ENCODE measurements around the gene TRIM66. TPM values are rescaled to one million over a fixed set of nuclear protein-coding genes. Genes with fewer than 3 reads are reported as not detected.
A peak's percentile ranks its signal among the peaks of the same experiment; 100 is the strongest.

The TRIM66 gene
- total and polyA plus RNA-seq, 5 donors from 2014 or later: 0.33 to 16.0 (median 0.66) TPM

DNA sequence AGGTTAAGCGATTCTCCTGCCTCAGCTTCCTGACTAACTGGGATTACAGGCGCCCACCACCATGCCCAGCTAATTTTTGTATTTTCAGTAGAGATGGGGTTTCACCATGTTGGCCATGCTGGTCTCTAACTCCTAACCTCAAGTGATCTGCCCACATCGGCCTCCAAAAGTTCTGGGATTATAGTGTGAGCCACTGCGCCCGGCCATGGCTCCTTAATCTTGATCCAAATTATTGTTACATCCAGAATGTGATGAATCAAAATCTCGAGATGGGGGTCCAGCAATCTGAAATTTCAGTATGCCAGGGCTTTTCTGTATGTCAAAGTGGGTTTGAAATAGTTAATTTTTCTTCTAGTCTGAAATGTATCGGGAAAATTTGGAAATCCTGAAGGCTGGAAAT, 3.9 kb upstream of the TRIM66 start:
- H3K27me3 Mint-ChIP-seq: no peaks in the 10 kb centered on the region
- peak overlapping the region in 2 of 4 donors; percentile 21 to 90 for H3K4me3 Mint-ChIP-seq
- H3K9me3 Mint-ChIP-seq: no peaks in the 10 kb centered on the region
- ATAC-seq (ENCODE audit: low read depth in 2 of 2): no peak
- H3K27ac Mint-ChIP-seq: peak overlapping the region in 1 of 3 donors; percentile 23
- peaks cover 27% of the 10 kb centered on the region for H3K36me3 Mint-ChIP-seq
- Histone ChIP-seq H3K4me3 (ENCODE audit: low read depth, low read length) (no peak overlapping the region), H3K9me3 (ENCODE audit: control insufficient read depth in 2 of 2, low read length in 2 of 2) (no peaks in the 10 kb centered on the region), H3K27me3 (ENCODE audit: control insufficient read depth, insufficient read depth, low read length) (no peaks in the 10 kb centered on the region), H3K27ac (ENCODE audit: insufficient read depth, low read length, poor library complexity, severe bottlenecking) (no peak overlapping the region), H3K36me3 (ENCODE audit: control insufficient read depth, insufficient read depth, low read length) (peaks cover 27% of the 10 kb centered on the region), H3K4me1 (ENCODE audit: control insufficient read depth, insufficient read depth, low read length, poor library complexity, severe bottlenecking) (peaks cover 43% of the 10 kb centered on the region)
- peaks cover 30 to 76% (median 47%) of the 10 kb centered on the region in 4 donors for H3K4me1 Mint-ChIP-seq
- DNase-seq: no peak

DNA sequence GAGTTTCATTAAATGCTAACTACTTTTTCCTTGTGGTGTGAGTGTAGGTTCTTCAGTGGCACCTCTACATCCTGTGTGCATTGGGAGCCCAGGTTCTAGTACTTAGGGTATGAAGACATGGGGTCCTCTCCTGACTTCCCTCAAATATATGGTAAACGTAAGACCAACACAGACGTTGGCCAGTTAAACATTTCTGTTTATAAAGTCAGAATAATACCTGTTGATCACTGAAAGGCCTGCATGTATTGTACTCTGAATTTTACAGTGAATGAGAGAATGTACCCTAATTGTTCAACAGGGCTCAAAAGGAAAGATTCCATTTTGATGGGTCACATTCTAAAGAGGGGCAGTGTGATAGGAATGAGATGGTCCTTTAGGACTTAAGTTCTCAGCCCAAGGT, 3.4 kb upstream of the TRIM66 start:
- no peak overlapping the region for H3K27ac ChIP-seq (ENCODE audit: insufficient read depth, low read length, poor library complexity, severe bottlenecking)
- H3K4me3 ChIP-seq (ENCODE audit: low read depth, low read length): no peak overlapping the region
- DNase-seq: no peak
- Mint-ChIP-seq H3K27ac (no peak overlapping the region), H3K27me3 (no peaks in the 10 kb centered on the region), H3K4me1 (peaks cover 30 to 77% (median 50%) of the 10 kb centered on the region in 4 donors), H3K4me3 (peak overlapping the region; percentile 16 to 97 (median 72)), H3K36me3 (peaks cover 27% of the 10 kb centered on the region), H3K9me3 (peaks cover 0 to under 1% (median 0%) of the 10 kb centered on the region in 7 donors)
- peaks cover 44% of the 10 kb centered on the region for H3K4me1 ChIP-seq (ENCODE audit: control insufficient read depth, insufficient read depth, low read length, poor library complexity, severe bottlenecking)
- ATAC-seq (ENCODE audit: low read depth in 2 of 2): no peak
- no peaks in the 10 kb centered on the region for H3K9me3 ChIP-seq (ENCODE audit: control insufficient read depth in 2 of 2, low read length in 2 of 2)
- no peaks in the 10 kb centered on the region for H3K27me3 ChIP-seq (ENCODE audit: control insufficient read depth, insufficient read depth, low read length)
- peaks cover 27% of the 10 kb centered on the region for H3K36me3 ChIP-seq (ENCODE audit: control insufficient read depth, insufficient read depth, low read length)

DNA sequence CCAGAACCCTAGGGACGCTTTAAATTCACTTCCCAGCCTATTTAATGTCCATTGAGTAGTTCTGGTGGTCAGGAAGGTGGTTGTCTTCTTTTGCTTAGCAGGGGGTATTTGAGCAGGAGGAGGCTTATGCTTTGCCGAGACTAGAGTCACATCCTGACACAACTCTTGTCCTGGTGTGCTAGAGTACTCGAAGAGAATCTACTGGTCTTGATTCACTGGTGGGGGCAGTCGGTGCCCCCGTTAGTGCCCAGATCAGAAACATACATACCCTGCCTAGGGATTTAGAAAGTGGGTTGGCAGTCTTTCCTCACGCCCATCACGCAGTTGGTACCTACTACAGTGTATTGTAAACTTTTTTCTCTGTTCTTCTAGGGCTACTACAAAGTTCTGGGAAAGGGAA, 2.8 kb upstream of the TRIM66 start:
- Histone ChIP-seq H3K4me3 (ENCODE audit: low read depth, low read length) (no peak overlapping the region), H3K36me3 (ENCODE audit: control insufficient read depth, insufficient read depth, low read length) (peaks cover 27% of the 10 kb centered on the region), H3K4me1 (ENCODE audit: control insufficient read depth, insufficient read depth, low read length, poor library complexity, severe bottlenecking) (peaks cover 44% of the 10 kb centered on the region), H3K9me3 (ENCODE audit: control insufficient read depth in 2 of 2, low read length in 2 of 2) (no peaks in the 10 kb centered on the region), H3K27ac (ENCODE audit: insufficient read depth, low read length, poor library complexity, severe bottlenecking) (peak overlapping the region; percentile 8), H3K27me3 (ENCODE audit: control insufficient read depth, insufficient read depth, low read length) (no peaks in the 10 kb centered on the region)
- Mint-ChIP-seq H3K4me3 (peak overlapping the region; percentile 53 to 97 (median 74)), H3K36me3 (peaks cover 27% of the 10 kb centered on the region), H3K4me1 (peaks cover 30 to 79% (median 54%) of the 10 kb centered on the region in 4 donors), H3K27ac (peak overlapping the region in 1 of 3 donors; percentile 47), H3K9me3 (peaks cover 0 to 2% (median 0%) of the 10 kb centered on the region in 7 donors), H3K27me3 (no peaks in the 10 kb centered on the region)
- DNase-seq: no peak
- no peak for ATAC-seq (ENCODE audit: low read depth in 2 of 2)

DNA sequence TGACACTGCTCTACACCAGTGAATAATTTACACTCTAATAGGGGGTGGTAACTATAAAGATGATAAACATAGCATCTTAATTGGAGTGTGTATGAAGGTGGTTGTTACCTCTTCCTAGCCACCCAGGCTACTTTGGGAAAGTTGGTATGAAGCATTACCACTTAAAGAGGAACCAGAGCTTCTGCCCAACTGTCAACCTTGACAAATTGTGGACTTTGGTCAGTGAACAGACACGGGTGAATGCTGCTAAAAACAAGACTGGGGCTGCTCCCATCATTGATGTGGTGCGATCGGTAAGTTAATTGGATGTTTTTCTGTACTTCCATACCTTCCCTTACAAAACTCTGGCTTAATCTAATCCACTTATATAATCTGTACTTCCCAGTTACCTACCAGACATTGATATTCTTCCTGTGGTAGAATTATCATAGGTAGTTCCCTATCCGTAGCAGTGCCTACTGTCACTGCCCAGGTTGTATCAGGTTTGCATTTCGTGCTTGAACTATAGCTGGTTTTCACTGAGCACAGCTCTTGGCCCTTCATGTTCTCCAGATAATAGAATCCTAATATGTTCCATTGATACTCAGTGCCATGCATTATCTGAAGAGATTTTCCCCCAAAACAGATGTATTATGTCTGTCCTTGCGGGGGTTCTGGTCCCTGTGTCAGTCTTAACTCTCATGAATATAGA, 2.3 kb upstream of the TRIM66 start:
- Histone ChIP-seq H3K9me3 (ENCODE audit: control insufficient read depth in 2 of 2, low read length in 2 of 2) (no peaks in the 10 kb centered on the region), H3K4me1 (ENCODE audit: control insufficient read depth, insufficient read depth, low read length, poor library complexity, severe bottlenecking) (peaks cover 42% of the 10 kb centered on the region), H3K4me3 (ENCODE audit: low read depth, low read length) (peak overlapping the region; percentile 98), H3K36me3 (ENCODE audit: control insufficient read depth, insufficient read depth, low read length) (peaks cover 29% of the 10 kb centered on the region), H3K27me3 (ENCODE audit: control insufficient read depth, insufficient read depth, low read length) (no peaks in the 10 kb centered on the region), H3K27ac (ENCODE audit: insufficient read depth, low read length, poor library complexity, severe bottlenecking) (peak overlapping the region; percentile 95)
- H3K4me3 Mint-ChIP-seq: peak overlapping the region; percentile 90 to 97 (median 96)
- peak overlapping the region; percentile 98 to 99 (median 99) for H3K27ac Mint-ChIP-seq
- peaks cover 33% of the 10 kb centered on the region for H3K36me3 Mint-ChIP-seq
- DNase-seq: no peak
- ATAC-seq (ENCODE audit: low read depth in 2 of 2): no peak
- peaks cover 0 to 2% (median 0%) of the 10 kb centered on the region in 7 donors for H3K9me3 Mint-ChIP-seq
- H3K27me3 Mint-ChIP-seq: no peaks in the 10 kb centered on the region
- peaks cover 25 to 78% (median 51%) of the 10 kb centered on the region in 4 donors for H3K4me1 Mint-ChIP-seq

- peaks cover 36% of the 10 kb centered on the region for H3K36me3 Mint-ChIP-seq
- Histone ChIP-seq H3K4me3 (ENCODE audit: low read depth, low read length) (peak overlapping the region; percentile 98), H3K36me3 (ENCODE audit: control insufficient read depth, insufficient read depth, low read length) (peaks cover 36% of the 10 kb centered on the region), H3K4me1 (ENCODE audit: control insufficient read depth, insufficient read depth, low read length, poor library complexity, severe bottlenecking) (peaks cover 32% of the 10 kb centered on the region), H3K9me3 (ENCODE audit: control insufficient read depth in 2 of 2, low read length in 2 of 2) (no peaks in the 10 kb centered on the region), H3K27ac (ENCODE audit: insufficient read depth, low read length, poor library complexity, severe bottlenecking) (peak overlapping the region; percentile 95), H3K27me3 (ENCODE audit: control insufficient read depth, insufficient read depth, low read length) (no peaks in the 10 kb centered on the region)
- H3K9me3 Mint-ChIP-seq: peaks cover 0 to 2% (median 0%) of the 10 kb centered on the region in 7 donors
- DNase-seq (peak in 1 of 3 donors; percentile 16), ATAC-seq (ENCODE audit: low read depth in 2 of 2) (no peak)
- H3K27me3 Mint-ChIP-seq: no peaks in the 10 kb centered on the region
- H3K4me1 Mint-ChIP-seq: peaks cover 12 to 63% (median 41%) of the 10 kb centered on the region in 4 donors
- peak overlapping the region; percentile 90 to 97 (median 96) for H3K4me3 Mint-ChIP-seq
- peak overlapping the region; percentile 98 to 99 (median 99) for H3K27ac Mint-ChIP-seq
Observed at GRCh38 chr11:8683115-8683807, 796 bp upstream of the TRIM66 start.

- no peak for DNase-seq
- Histone ChIP-seq H3K4me3 (ENCODE audit: low read depth, low read length) (peak overlapping the region; percentile 98), H3K36me3 (ENCODE audit: control insufficient read depth, insufficient read depth, low read length) (peaks cover 39% of the 10 kb centered on the region), H3K27ac (ENCODE audit: insufficient read depth, low read length, poor library complexity, severe bottlenecking) (peak overlapping the region; percentile 95), H3K9me3 (ENCODE audit: control insufficient read depth in 2 of 2, low read length in 2 of 2) (no peaks in the 10 kb centered on the region), H3K27me3 (ENCODE audit: control insufficient read depth, insufficient read depth, low read length) (no peaks in the 10 kb centered on the region), H3K4me1 (ENCODE audit: control insufficient read depth, insufficient read depth, low read length, poor library complexity, severe bottlenecking) (peaks cover 30% of the 10 kb centered on the region)
- peak in 1 of 2 donors; percentile 1 for ATAC-seq (ENCODE audit: low read depth in 2 of 2)
- peak overlapping the region; percentile 90 to 97 (median 96) for H3K4me3 Mint-ChIP-seq
- H3K27me3 Mint-ChIP-seq: no peaks in the 10 kb centered on the region
- H3K4me1 Mint-ChIP-seq: peaks cover 10 to 55% (median 36%) of the 10 kb centered on the region in 4 donors
- H3K9me3 Mint-ChIP-seq: peaks cover 0 to 2% (median 0%) of the 10 kb centered on the region in 7 donors
- peaks cover 38% of the 10 kb centered on the region for H3K36me3 Mint-ChIP-seq
- peak overlapping the region; percentile 98 to 99 (median 99) for H3K27ac Mint-ChIP-seq
Observed at GRCh38 chr11:8681837-8682302, 595 bp downstream of the TRIM66 start.

DNA sequence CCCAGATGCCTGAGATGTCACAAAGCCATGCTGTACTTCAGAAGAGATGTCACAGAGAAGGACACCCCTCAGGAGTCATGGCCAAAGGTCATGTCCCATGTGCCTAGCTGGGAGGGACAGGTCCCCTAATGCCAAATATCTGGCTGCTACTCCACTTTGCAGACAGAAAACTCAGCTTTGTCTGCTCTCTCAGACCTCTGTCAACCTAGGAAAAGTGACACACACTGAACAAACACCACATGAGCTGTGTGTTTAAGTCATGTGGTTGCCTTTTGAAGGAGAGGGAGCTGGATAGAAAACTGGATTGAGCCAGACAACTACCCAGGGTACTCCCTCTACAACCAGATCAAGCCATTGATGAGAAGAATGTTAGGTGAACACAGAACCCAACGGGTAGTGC, 3.5 kb downstream of the TRIM66 start:
- DNase-seq (no peak), ATAC-seq (ENCODE audit: low read depth in 2 of 2) (no peak)
- Mint-ChIP-seq H3K4me1 (peaks cover 7 to 37% (median 24%) of the 10 kb centered on the region in 4 donors), H3K27me3 (no peaks in the 10 kb centered on the region), H3K27ac (no peak overlapping the region), H3K36me3 (peaks cover 19% of the 10 kb centered on the region), H3K9me3 (peaks cover 0 to 2% (median 0%) of the 10 kb centered on the region in 7 donors), H3K4me3 (peak overlapping the region in 2 of 4 donors; percentile 48 to 90)
- no peak overlapping the region for H3K4me3 ChIP-seq (ENCODE audit: low read depth, low read length)
- H3K27ac ChIP-seq (ENCODE audit: insufficient read depth, low read length, poor library complexity, severe bottlenecking): no peak overlapping the region
- peaks cover 20% of the 10 kb centered on the region for H3K4me1 ChIP-seq (ENCODE audit: control insufficient read depth, insufficient read depth, low read length, poor library complexity, severe bottlenecking)
- H3K36me3 ChIP-seq (ENCODE audit: control insufficient read depth, insufficient read depth, low read length): peaks cover 21% of the 10 kb centered on the region
- H3K9me3 ChIP-seq (ENCODE audit: control insufficient read depth in 2 of 2, low read length in 2 of 2): no peaks in the 10 kb centered on the region
- H3K27me3 ChIP-seq (ENCODE audit: control insufficient read depth, insufficient read depth, low read length): no peaks in the 10 kb centered on the region

Measured in CD4-positive, CD25-positive, alpha-beta regulatory T cell (primary cell).